SK-N-MC (cell line): ENCODE measurements around the gene CNFN.

Experiments used
- EZH2 ChIP-seq: fragments of 200-600 bp; sonication (generic); IDR thresholded peaks from one replicate; pipeline ENCODE4 v1.6.1; 2017; ENCODE audit warnings: antibody characterized with exemption
- FOXP2 ChIP-seq: optimal IDR thresholded peaks from 2 replicates; pipeline ENCODE3; 2011; ENCODE audit warnings: mild to moderate bottlenecking, moderate library complexity; ENCODE audit not compliant: insufficient read depth; ENCODE audit errors: extremely low read length, control extremely low read depth
- POLR2AphosphoS5 ChIP-seq: IDR thresholded peaks from 2 replicates; pipeline ENCODE4 v1.6.1; 2012; ENCODE audit warnings: mild to moderate bottlenecking, low read depth, low read length, borderline replicate concordance

DNA sequence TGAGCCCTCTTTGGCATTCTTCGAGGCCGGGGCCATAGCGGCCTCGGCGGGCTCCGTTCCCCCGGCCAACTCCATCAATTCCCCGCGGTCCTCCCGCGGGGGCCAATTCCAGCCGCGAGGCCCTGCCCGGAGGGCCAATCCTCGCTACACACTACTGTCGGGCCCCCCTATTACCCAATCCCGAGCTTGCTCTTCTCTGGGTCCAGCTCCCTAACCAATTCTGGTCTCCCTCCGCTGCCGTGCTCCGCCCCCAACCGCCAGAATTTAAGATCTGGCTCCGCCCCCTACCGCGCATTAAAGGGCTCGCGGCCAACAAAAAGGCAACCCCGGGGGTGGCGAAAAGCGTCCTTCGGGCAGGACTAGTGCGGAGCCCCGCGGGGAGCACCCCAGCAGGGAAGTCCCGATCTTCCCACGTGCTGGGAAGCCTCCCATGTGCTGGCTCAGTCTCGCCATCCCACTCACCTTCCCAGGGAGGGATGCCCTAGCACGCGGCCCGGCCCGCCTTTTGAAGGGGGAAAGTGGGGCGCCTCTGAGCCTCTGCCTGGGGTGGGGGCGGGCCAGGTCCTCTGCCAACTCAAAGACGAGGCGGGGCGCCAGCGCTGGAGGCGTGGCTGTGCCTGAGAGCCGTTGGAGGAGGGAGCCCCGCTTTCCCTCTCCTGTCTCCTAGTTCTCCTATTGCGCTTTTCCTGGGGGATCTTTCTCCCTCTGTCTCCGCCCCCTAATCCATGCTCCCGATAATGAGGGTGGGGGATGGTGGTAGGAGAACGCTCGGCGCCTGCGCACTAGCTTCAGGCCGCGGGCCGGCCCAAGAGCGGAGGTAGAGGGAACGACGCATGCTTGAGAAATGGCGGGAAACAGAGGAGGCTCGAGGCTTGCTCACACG lies 33.6 kb upstream of the CNFN start:
- TF ChIP-seq EZH2, result no peak
- no peak for TF ChIP-seq POLR2AphosphoS5
- no peak for TF ChIP-seq FOXP2
